Choroid plexus epithelial cell (primary cell): ENCODE results near the gene NUDCD3.

Experiments
- DNase-seq: peaks from one replicate; pipeline ENCODE4 v3.0.0-alpha.2; 2010; ENCODE audit warnings: low read depth
- H3K4me3 ChIP-seq: 2 replicates; pipeline ENCODE4 v1.5.1; 2011; ENCODE audit warnings: low read depth, mild to moderate bottlenecking, control low read depth, low read length, moderate library complexity
- CTCF ChIP-seq: conservative IDR thresholded peaks from 2 replicates; pipeline ENCODE4 v1.5.1; 2011; ENCODE audit warnings: low read depth, mild to moderate bottlenecking, control low read depth, inconsistent platforms, low read length, moderate library complexity

Gene NUDCD3

GRCh38 chr7:44524811-44525388, 34.4 kb upstream of the NUDCD3 start:
- H3K4me3 ChIP-seq, result no peak overlapping the region
- no peak for DNase-seq
- no peak for TF ChIP-seq CTCF

- no peak for TF ChIP-seq CTCF
- H3K4me3 ChIP-seq, result no peak overlapping the region
- no peak for DNase-seq
These were observed 31.9 kb upstream of the NUDCD3 start for GRCh38 chr7:44522315-44522714.

- no peak for TF ChIP-seq CTCF
- H3K4me3 ChIP-seq, result no peak overlapping the region
- no peak for DNase-seq
These were observed 31.1 kb upstream of the NUDCD3 start for GRCh38 chr7:44521347-44522095.

- DNase-seq, result no peak
- no peak overlapping the region for H3K4me3 ChIP-seq
- TF ChIP-seq CTCF, result no peak
These were observed 30.1 kb upstream of the NUDCD3 start for GRCh38 chr7:44520574-44520973.

GRCh38 chr7:44519546-44519945, 29.1 kb upstream of the NUDCD3 start:
- no peak for DNase-seq
- H3K4me3 ChIP-seq, result no peak overlapping the region
- TF ChIP-seq CTCF, result no peak

GRCh38 chr7:44518761-44519160, 28.3 kb upstream of the NUDCD3 start:
- DNase-seq, result no peak
- no peak for TF ChIP-seq CTCF
- H3K4me3 ChIP-seq, result no peak overlapping the region

- no peak for TF ChIP-seq CTCF
- no peak overlapping the region for H3K4me3 ChIP-seq
- DNase-seq, result no peak
These were observed 26.7 kb upstream of the NUDCD3 start for GRCh38 chr7:44517175-44517574.
